ENCODE measurements around the gene FGF12. TPM values are rescaled to one million over a fixed set of nuclear protein-coding genes. Genes with fewer than 3 reads are reported as not detected.

Gene FGF12
- total RNA-seq, 1 experiment from 2014 or later: 0.07 TPM

DNA sequence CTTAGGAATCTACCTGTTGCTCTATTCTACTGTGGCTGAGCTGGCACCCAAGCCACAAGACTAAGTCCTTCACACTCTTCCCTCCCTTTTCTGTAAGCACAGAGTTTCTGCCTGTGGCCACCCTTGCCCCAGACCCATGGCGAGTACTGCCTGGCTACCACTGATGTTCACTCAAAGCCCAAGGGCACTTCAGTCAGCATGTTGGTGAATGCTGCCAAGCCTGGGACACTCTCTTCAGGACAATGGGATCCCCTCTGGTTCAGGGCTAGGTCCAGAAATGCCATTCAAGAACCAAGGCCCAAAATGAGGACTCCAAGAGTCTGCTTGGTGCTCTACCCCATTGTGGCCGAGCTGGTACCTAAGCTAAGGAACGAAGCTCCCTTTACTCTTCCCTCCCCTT is 184.2 kb downstream of the FGF12 start (continued):
- TF ChIP-seq, protein P1, sequence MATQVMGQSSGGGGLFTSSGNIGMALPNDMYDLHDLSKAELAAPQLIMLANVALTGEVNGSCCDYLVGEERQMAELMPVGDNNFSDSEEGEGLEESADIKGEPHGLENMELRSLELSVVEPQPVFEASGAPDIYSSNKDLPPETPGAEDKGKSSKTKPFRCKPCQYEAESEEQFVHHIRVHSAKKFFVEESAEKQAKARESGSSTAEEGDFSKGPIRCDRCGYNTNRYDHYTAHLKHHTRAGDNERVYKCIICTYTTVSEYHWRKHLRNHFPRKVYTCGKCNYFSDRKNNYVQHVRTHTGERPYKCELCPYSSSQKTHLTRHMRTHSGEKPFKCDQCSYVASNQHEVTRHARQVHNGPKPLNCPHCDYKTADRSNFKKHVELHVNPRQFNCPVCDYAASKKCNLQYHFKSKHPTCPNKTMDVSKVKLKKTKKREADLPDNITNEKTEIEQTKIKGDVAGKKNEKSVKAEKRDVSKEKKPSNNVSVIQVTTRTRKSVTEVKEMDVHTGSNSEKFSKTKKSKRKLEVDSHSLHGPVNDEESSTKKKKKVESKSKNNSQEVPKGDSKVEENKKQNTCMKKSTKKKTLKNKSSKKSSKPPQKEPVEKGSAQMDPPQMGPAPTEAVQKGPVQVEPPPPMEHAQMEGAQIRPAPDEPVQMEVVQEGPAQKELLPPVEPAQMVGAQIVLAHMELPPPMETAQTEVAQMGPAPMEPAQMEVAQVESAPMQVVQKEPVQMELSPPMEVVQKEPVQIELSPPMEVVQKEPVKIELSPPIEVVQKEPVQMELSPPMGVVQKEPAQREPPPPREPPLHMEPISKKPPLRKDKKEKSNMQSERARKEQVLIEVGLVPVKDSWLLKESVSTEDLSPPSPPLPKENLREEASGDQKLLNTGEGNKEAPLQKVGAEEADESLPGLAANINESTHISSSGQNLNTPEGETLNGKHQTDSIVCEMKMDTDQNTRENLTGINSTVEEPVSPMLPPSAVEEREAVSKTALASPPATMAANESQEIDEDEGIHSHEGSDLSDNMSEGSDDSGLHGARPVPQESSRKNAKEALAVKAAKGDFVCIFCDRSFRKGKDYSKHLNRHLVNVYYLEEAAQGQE (IDR thresholded peaks at IDR 0.05; ENCODE audit: low read depth): no peak
- TF ChIP-seq, protein P2, sequence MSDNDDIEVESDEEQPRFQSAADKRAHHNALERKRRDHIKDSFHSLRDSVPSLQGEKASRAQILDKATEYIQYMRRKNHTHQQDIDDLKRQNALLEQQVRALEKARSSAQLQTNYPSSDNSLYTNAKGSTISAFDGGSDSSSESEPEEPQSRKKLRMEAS (IDR thresholded peaks at IDR 0.05): no peak

DNA sequence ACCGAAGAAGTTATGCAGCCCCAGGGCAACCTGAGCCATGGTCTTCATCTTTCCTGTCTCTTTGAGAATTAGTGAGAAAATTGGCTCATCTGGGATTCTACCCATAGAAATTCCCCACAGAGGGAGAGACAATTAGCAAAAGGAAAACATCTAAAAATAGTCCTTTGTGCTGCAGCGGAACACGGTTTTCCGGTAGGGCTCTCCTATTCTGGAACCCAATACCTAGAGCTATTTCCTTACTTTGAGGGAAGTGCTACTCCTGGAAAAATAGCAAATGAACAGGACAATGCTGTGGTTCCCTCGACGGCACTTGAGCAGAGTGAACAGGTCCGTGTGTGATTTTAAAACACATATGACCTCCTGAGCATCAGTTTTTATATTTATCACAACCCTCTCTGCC is 210.5 kb downstream of the FGF12 start:
- Histone ChIP-seq H4K20me1 (ENCODE audit: insufficient read depth) (no peaks in the 10 kb centered on the region), H3K4me1 (ENCODE audit: control insufficient read depth in 1 of 2, insufficient read depth in 2 of 2, low read length in 2 of 2) (no peaks in the 10 kb centered on the region), H3K9me2 (ENCODE audit: insufficient read depth) (no peaks in the 10 kb centered on the region), H2AFZ (ENCODE audit: low read depth, low read length, poor library complexity, severe bottlenecking) (no peak overlapping the region), H3K4me2 (ENCODE audit: low read length) (no peak overlapping the region), H3K4me3 (replicated peaks in 1 of 2; ENCODE audit: low read depth in 1 of 2, low read length in 2 of 2) (no peak overlapping the region), H3K9ac (ENCODE audit: low read length) (no peak overlapping the region), H3K36me3 (ENCODE audit: control insufficient read depth in 1 of 2, insufficient read depth in 2 of 2, low read length in 2 of 2) (no peaks in the 10 kb centered on the region), H3K27ac (ENCODE audit: low read depth, low read length) (no peak overlapping the region), H3K27me3 (ENCODE audit: insufficient read depth, low read length) (peaks cover 7% of the 10 kb centered on the region; the same call in 1 of the 2 replicates), H3K9me3 (ENCODE audit: control insufficient read depth in 1 of 2, insufficient read depth in 1 of 2, low read depth in 1 of 2, low read length in 2 of 2) (no peaks in the 10 kb centered on the region), H3K79me2 (ENCODE audit: insufficient read depth, low read length) (no peaks in the 10 kb centered on the region)
- ATAC-seq (no peak), DNase-seq (ENCODE audit: low read depth, low spot score) (no peak)
- intact Hi-C loops (cut with micrococcal nuclease): no loop called here
- ChIA-PET POLR2A (no interaction called here), CTCF (no interaction called here), RAD21 (ENCODE audit: low non-redundant PET in 1 of 2, low total read pairs in 2 of 2, uncharacterized antibody in 2 of 2, unreplicated experiment in 2 of 2) (no interaction called here)
- no TSS peak for BruUV-seq (replicated peaks)
- TF ChIP-seq, protein P1 (IDR thresholded peaks at IDR 0.05; ENCODE audit: low read depth): no peak
- TF ChIP-seq, protein P3, sequence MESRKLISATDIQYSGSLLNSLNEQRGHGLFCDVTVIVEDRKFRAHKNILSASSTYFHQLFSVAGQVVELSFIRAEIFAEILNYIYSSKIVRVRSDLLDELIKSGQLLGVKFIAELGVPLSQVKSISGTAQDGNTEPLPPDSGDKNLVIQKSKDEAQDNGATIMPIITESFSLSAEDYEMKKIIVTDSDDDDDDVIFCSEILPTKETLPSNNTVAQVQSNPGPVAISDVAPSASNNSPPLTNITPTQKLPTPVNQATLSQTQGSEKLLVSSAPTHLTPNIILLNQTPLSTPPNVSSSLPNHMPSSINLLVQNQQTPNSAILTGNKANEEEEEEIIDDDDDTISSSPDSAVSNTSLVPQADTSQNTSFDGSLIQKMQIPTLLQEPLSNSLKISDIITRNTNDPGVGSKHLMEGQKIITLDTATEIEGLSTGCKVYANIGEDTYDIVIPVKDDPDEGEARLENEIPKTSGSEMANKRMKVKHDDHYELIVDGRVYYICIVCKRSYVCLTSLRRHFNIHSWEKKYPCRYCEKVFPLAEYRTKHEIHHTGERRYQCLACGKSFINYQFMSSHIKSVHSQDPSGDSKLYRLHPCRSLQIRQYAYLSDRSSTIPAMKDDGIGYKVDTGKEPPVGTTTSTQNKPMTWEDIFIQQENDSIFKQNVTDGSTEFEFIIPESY (IDR thresholded peaks at IDR 0.05; ENCODE audit: extremely low read depth, insufficient replicate concordance, low read length): no peak
- TF ChIP-seq SIN3A (IDR thresholded peaks at IDR 0.05; ENCODE audit: low read depth) (no peak), SRF (IDR thresholded peaks at IDR 0.05; ENCODE audit: low read depth) (no peak), FOSL1 (IDR thresholded peaks at IDR 0.05; ENCODE audit: low read depth) (no peak), POLR2A (IDR thresholded peaks at IDR 0.05; ENCODE audit: borderline replicate concordance, extremely low read depth, insufficient read depth, insufficient read length) (no peak), ELF1 (IDR thresholded peaks at IDR 0.05; ENCODE audit: borderline replicate concordance, low read depth) (no peak), SP1 (IDR thresholded peaks at IDR 0.05; ENCODE audit: low read depth) (no peak), EGR1 (IDR thresholded peaks at IDR 0.05; ENCODE audit: low read depth) (no peak), CBX3 (IDR thresholded peaks at IDR 0.05; ENCODE audit: low read depth) (no peak), YY1 (IDR thresholded peaks at IDR 0.05; ENCODE audit: extremely low read depth, insufficient replicate concordance, low read depth, low read length) (no peak), JUND (IDR thresholded peaks at IDR 0.05) (no peak)
- TF ChIP-seq, protein P2 (IDR thresholded peaks at IDR 0.05): no peak
- TF ChIP-seq, protein P4, sequence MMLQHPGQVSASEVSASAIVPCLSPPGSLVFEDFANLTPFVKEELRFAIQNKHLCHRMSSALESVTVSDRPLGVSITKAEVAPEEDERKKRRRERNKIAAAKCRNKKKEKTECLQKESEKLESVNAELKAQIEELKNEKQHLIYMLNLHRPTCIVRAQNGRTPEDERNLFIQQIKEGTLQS (IDR thresholded peaks at IDR 0.05): no peak
